22Rv1 (cell line): ENCODE measurements around the gene CNTN4.

Source experiments
- H3K27ac ChIP-seq: fragments of 450-650 bp; 2 replicates; pipeline ENCODE4 v1.5.1; 2017
- ZFX ChIP-seq: fragments of 450-650 bp; IDR thresholded peaks from 2 replicates; pipeline ENCODE4 v1.6.1; 2017; ENCODE audit warnings: antibody characterized with exemption, borderline replicate concordance
- TF ChIP-seq, protein P1 (sequence below): fragments of 450-650 bp; IDR thresholded peaks from 2 replicates; pipeline ENCODE4 v1.5.1; 2017; ENCODE audit warnings: mild to moderate bottlenecking

The CNTN4 gene

GRCh38 chr3:2889736-2890135 is 791.1 kb downstream of the CNTN4 start:
- TF ChIP-seq, protein P1, sequence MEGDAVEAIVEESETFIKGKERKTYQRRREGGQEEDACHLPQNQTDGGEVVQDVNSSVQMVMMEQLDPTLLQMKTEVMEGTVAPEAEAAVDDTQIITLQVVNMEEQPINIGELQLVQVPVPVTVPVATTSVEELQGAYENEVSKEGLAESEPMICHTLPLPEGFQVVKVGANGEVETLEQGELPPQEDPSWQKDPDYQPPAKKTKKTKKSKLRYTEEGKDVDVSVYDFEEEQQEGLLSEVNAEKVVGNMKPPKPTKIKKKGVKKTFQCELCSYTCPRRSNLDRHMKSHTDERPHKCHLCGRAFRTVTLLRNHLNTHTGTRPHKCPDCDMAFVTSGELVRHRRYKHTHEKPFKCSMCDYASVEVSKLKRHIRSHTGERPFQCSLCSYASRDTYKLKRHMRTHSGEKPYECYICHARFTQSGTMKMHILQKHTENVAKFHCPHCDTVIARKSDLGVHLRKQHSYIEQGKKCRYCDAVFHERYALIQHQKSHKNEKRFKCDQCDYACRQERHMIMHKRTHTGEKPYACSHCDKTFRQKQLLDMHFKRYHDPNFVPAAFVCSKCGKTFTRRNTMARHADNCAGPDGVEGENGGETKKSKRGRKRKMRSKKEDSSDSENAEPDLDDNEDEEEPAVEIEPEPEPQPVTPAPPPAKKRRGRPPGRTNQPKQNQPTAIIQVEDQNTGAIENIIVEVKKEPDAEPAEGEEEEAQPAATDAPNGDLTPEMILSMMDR: no peak
- no peak for TF ChIP-seq ZFX
- H3K27ac ChIP-seq: no peak overlapping the region

DNA sequence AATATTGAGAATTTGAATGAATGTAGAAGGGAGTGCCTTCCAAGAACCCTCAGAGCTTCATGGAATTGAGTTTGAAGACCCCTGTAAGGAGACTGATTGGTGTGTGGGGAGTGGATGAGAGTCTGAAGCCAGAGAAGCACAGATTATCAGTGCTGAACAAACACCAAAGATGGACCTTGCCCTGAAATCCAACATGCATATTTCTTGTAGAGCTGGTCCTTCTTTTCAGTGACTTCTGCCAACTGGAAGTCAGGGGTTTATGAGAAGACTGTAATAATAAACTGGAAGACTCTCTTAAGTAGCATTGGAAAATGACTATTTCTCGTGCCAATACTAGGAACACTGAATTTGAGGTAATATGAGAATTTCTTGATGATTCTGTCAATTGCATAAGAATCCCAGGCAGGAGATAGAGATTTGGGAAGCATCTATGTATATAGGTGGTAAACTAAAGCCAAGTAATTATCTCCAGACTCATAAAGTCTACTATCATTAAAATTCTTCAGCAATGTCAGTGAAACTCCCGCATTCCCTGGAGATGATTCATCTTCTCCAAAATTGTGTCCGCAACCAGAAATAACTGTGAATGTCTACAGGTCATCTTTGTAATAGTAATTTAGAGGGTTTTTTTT is 797.8 kb downstream of the CNTN4 start:
- H3K27ac ChIP-seq: no peak overlapping the region
- TF ChIP-seq ZFX: no peak
- TF ChIP-seq, protein P1: no peak

DNA sequence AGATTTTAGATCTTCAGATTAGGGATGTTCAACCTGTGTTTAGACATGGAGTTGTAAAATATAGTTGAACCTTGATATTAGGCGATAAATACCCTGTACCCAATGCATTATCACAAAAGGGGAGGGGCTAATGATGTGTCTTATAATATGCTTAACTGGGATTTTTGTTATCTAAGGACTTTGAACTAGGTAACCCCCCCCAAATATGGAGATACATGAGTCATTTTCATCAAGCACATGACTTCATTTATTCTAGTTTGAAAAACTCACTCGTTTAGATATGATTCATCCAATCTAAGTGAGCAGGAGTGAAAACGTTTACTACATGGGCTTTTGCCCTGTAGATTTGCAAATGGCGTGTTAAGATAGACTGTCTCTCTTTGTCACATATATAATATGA is 799.2 kb downstream of the CNTN4 start:
- TF ChIP-seq, protein P1: no peak
- no peak for TF ChIP-seq ZFX
- no peak overlapping the region for H3K27ac ChIP-seq

DNA sequence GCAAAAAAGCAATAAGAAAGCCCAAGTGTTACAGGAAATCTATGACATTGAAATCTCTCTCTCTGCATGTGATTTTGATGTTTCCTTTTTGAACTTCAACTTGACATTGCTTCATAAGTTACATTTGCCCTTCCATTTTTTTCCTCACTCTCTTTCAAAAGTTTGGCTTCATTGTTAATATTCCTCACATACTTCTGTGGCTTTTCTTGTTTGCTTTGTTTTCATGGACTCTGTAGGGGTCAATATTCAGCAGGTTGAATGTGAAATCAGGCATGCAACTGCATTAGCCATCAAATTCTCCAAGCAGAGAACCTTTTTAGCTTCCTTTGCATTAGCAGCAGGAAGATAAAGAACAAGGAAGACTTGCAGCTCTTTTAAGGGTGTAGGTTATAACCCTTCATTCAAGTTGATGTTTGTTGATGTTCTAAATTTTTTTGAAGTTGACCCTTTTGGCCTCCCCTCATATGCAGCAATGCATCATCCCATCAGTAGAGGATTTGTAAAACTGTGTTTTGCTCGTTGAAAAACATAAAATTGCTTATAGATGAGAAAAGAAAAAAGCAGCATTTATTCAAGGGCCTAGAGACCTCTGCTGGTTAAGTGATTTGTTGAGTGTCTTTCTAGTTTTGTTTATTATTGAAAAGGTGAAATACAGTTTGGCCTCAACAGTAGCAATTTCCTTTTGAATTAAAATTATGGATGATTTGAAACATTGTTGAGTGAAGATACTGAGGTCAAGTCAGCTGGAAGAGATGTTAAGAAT is 800.1 kb downstream of the CNTN4 start:
- TF ChIP-seq, protein P1: no peak
- TF ChIP-seq ZFX: no peak
- H3K27ac ChIP-seq: no peak overlapping the region

DNA sequence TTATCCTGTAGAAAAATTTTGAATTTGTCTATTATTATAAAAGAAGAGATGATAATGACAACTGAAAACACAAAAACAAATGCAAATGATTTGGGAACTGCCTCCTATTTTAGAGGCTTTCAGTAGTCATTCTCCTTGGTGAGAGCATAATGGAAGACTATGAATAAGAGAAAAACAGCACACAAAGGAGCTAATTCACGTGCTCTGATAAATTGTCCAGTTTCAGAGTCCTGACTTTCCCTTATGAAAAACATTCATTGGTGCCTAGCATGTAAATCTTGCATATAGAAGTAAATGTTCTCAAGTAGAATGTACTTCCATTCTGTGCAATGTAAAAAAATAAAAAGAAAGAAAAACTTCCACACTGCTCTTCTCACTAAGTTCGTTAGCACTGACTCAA is 805.4 kb downstream of the CNTN4 start:
- H3K27ac ChIP-seq: no peak overlapping the region
- TF ChIP-seq, protein P1: no peak
- TF ChIP-seq ZFX: no peak

DNA sequence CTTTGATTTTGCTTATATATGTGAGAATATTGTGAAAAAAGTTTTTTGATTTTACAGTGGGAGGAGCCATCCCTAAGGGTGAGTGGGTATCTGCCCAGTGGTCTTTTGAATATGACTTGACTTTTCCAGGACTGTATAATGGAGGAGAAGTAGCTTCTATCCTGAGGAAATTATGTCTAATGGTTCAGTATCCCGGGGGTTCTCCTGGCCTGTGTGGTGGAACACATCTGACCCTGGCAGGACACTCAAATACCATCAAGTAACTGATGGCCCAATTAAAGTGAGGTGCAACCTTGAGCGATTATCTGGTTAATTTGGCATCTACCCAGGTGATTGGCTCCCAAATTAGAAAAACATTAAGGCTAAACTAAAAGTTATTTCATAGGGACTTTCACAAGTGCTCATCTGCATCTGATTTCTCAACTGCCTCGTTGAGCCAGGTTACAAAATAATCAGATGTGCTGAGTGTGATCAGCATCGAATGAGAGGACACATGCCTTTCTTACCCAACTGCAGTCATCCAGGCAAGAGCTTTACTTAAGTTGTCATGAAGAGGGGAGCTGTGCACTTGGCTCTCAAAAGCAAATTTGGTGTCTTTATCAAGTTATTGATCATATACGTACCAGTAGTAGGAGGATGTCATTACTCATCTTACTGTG is 810.2 kb downstream of the CNTN4 start:
- no peak overlapping the region for H3K27ac ChIP-seq
- TF ChIP-seq ZFX: no peak
- TF ChIP-seq, protein P1: no peak

- no peak overlapping the region for H3K27ac ChIP-seq
- TF ChIP-seq, protein P1: no peak
- no peak for TF ChIP-seq ZFX
Measured at GRCh38 chr3:2910997-2911396, 812.3 kb downstream of the CNTN4 start.
